Progenitor cell of endocrine pancreas (in vitro differentiated cells): ENCODE measurements around the gene CCDC192. TPM values are rescaled to one million over a fixed set of nuclear protein-coding genes. Genes with fewer than 3 reads are reported as not detected.

Source experiments
- DNase-seq: peaks from one replicate; pipeline ENCODE4 v3.0.0; 2021; ENCODE audit warnings: low spot score; ENCODE audit not compliant: unreplicated experiment
- H3K27ac Mint-ChIP-seq: 2 replicates; pipeline ENCODE4 v1.8.0; 2021; ENCODE audit warnings: mild to moderate bottlenecking, moderate library complexity, mixed read lengths
- H3K27me3 Mint-ChIP-seq: 2 replicates; pipeline ENCODE4 v1.8.0; 2021; ENCODE audit warnings: mixed read lengths
- H3K36me3 Mint-ChIP-seq: 2 replicates; pipeline ENCODE4 v1.8.0; 2022; ENCODE audit warnings: mixed read lengths; ENCODE audit not compliant: insufficient read depth
- H3K4me1 Mint-ChIP-seq: 2 replicates; pipeline ENCODE4 v1.8.0; 2021; ENCODE audit warnings: low read depth, mixed read lengths
- H3K4me3 Mint-ChIP-seq: 2 replicates; pipeline ENCODE4 v1.8.0; 2021; ENCODE audit warnings: low read depth, mild to moderate bottlenecking, moderate library complexity, mixed read lengths
- H3K9me3 Mint-ChIP-seq: 2 replicates; pipeline ENCODE4 v1.8.0; 2021; ENCODE audit warnings: low read depth, mixed read lengths
- total RNA-seq: library from RNA; stranded (reverse); gene quantifications from 2 replicates; pipeline ENCODE4 v1.2.1, GENCODE V29; 2021
- TF ChIP-seq, protein P1 (sequence below): fragments of 200-600 bp; sonication (generic); IDR thresholded peaks from one replicate; pipeline ENCODE4 v1.5.0; 2021; ENCODE audit warnings: antibody characterized with exemption, mild to moderate bottlenecking; ENCODE audit not compliant: unreplicated experiment

The CCDC192 gene
- total RNA-seq, 1 donor from 2014 or later: not detected

DNA sequence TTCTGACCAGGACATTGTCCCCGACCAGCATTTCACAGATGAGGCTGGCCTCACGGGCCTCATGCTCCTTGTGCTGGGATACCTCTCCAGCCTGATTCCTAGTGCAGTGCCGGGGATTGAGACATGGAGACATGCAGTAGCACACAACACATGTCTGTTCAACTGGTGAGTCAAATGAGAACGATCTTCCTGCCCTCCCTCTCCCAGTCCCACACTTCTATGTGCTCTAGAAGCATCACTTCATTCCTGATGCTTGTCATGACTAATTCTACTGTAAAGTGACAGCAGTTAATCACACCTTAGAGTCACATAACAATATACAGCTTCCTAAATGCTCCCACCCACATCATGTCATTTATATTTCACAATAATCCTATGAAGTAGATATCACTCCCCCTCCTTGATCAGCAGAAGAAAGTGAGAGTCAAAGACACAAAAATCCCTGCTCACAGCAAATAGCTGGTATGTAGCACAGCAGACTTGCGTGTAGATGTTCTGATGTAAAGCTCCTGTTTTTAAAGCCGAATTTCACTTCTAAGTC lies 101.8 kb downstream of the CCDC192 start:
- H3K27me3 Mint-ChIP-seq: no peaks in the 10 kb centered on the region
- H3K9me3 Mint-ChIP-seq: no peaks in the 10 kb centered on the region
- TF ChIP-seq, protein P1, sequence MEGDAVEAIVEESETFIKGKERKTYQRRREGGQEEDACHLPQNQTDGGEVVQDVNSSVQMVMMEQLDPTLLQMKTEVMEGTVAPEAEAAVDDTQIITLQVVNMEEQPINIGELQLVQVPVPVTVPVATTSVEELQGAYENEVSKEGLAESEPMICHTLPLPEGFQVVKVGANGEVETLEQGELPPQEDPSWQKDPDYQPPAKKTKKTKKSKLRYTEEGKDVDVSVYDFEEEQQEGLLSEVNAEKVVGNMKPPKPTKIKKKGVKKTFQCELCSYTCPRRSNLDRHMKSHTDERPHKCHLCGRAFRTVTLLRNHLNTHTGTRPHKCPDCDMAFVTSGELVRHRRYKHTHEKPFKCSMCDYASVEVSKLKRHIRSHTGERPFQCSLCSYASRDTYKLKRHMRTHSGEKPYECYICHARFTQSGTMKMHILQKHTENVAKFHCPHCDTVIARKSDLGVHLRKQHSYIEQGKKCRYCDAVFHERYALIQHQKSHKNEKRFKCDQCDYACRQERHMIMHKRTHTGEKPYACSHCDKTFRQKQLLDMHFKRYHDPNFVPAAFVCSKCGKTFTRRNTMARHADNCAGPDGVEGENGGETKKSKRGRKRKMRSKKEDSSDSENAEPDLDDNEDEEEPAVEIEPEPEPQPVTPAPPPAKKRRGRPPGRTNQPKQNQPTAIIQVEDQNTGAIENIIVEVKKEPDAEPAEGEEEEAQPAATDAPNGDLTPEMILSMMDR: no peak
- H3K4me3 Mint-ChIP-seq: no peak overlapping the region
- no peak for DNase-seq
- H3K36me3 Mint-ChIP-seq: no peaks in the 10 kb centered on the region
- no peak overlapping the region for H3K27ac Mint-ChIP-seq
- H3K4me1 Mint-ChIP-seq: no peaks in the 10 kb centered on the region

DNA sequence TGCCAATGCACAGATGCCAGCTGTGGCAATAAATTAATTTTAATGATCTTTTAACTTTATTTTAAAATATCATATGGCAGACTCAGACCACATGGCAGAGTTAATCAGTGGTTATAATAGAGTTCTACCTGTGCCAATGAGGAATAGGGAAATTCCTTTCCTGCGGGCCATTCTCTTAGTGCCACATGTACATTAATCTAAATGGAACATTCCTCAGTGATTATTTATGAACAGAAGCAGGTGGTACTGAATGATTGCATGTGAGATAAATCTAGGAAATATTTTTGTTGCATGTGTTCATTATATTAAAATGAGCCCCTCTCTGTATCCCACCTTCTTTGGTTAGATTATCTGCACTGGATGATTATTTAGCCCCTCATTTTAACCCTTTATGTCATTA lies 102.3 kb downstream of the CCDC192 start:
- no peak overlapping the region for H3K4me3 Mint-ChIP-seq
- no peaks in the 10 kb centered on the region for H3K27me3 Mint-ChIP-seq
- H3K36me3 Mint-ChIP-seq: no peaks in the 10 kb centered on the region

DNA sequence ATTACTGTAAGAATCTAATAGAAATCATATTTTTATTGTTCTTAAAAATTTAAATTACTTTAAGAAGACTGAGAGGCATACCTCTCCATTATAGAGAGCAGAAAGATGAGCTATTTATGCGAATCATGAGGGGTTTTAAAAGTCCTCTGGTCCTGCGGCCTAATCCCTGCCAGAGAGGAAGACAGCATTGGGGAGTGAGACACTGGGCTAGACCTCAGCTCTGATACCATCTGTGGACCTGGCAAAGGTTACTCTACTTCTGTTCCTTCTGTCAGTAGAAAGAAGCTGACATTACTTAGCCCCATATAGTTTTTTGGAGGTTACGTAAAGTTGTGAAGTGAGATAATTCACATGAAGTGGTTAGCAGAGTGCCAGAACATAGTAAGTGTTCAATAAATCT lies 103.6 kb downstream of the CCDC192 start:
- no peaks in the 10 kb centered on the region for H3K9me3 Mint-ChIP-seq
- no peak overlapping the region for H3K27ac Mint-ChIP-seq
- H3K4me3 Mint-ChIP-seq: no peak overlapping the region
- DNase-seq: no peak
- H3K27me3 Mint-ChIP-seq: no peaks in the 10 kb centered on the region
- no peaks in the 10 kb centered on the region for H3K4me1 Mint-ChIP-seq
- no peaks in the 10 kb centered on the region for H3K36me3 Mint-ChIP-seq
- TF ChIP-seq, protein P1: no peak

More for the DNA sequence above, 102.3 kb downstream of the CCDC192 start:
- Mint-ChIP-seq H3K9me3 (no peaks in the 10 kb centered on the region), H3K27ac (no peak overlapping the region), H3K4me1 (no peaks in the 10 kb centered on the region)
- TF ChIP-seq, protein P1: no peak
- DNase-seq: no peak

DNA sequence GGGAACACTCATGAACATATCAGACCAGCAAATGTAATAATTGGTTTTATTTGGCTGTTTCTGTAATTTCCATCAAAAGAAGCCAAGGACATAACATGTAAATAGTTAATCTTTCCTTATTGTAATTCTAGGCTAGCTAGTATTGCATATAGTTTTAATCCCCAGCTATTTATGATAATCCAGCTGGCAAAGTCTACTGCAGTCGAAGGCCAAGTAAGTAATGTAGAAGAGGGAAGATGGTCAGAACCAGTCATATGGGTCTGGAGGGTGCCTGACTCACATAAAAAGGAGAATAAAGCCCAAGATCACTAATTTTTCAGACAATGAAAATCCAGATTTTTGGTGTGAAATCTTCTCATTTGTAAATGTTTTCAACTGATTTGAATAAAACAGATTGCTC lies 106.3 kb downstream of the CCDC192 start:
- Mint-ChIP-seq H3K27ac (no peak overlapping the region), H3K36me3 (no peaks in the 10 kb centered on the region), H3K27me3 (no peaks in the 10 kb centered on the region), H3K9me3 (no peaks in the 10 kb centered on the region), H3K4me3 (no peak overlapping the region), H3K4me1 (peaks cover 3% of the 10 kb centered on the region)
- TF ChIP-seq, protein P1: no peak
- DNase-seq: no peak

DNA sequence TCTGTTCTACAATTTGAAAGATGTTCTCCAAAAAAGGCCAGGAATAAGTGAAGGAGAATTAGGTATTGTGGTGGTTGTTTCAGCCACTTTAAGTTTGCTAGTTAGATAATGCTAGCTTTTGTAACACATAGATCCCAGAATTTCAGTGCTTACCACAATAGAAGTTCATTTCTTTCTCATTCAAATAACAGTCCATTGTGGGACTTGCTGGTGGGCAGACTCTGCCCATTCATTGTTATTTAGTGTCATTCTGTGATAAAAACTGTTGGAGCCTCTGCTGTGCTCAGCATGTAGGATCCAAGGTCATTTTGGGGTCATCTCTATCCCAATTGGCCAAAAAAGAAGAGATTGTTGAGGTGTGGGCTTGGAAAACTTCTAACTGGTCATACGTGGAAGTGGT lies 106.8 kb downstream of the CCDC192 start:
- H3K4me1 Mint-ChIP-seq: peaks cover 3% of the 10 kb centered on the region
- no peaks in the 10 kb centered on the region for H3K9me3 Mint-ChIP-seq
- TF ChIP-seq, protein P1: no peak
- H3K36me3 Mint-ChIP-seq: no peaks in the 10 kb centered on the region
- H3K4me3 Mint-ChIP-seq: no peak overlapping the region
- H3K27ac Mint-ChIP-seq: no peak overlapping the region
- no peak for DNase-seq
- no peaks in the 10 kb centered on the region for H3K27me3 Mint-ChIP-seq
